ENCODE results near the gene RWDD4. TPM values are rescaled to one million over a fixed set of nuclear protein-coding genes. Genes with fewer than 3 reads are reported as not detected.

The RWDD4 gene
- polyA plus RNA-seq, 2 donors = 8.6 to 12.7 TPM

DNA sequence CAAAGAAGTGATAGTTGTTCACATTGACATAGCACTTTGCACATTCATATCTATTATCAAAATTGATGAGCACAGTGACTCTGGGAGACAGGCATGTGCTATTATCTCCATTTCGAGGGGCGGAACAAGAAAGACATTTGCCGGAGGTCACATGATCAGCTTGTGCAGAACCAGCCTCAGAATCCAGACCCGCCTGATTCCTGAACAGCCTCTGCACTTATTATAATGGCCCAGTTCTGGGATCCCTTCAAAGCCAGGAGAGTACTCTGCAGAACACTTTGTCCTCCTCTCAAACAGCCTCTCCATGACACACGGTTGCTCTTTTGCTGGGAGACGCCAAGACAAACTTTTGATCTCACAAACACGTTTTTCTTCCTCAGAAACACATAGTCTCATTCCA lies 48.4 kb downstream of the RWDD4 start:
- Histone ChIP-seq H3K27me3 (ENCODE audit: control insufficient read depth in 1 of 2, insufficient read depth in 2 of 2, low read length in 2 of 2) (no peaks in the 10 kb centered on the region), H3K4me1 (ENCODE audit: control insufficient read depth in 2 of 2, insufficient read depth in 2 of 2, low read length in 1 of 2) (peaks cover 0 to 2% of the 10 kb centered on the region in 2 donors), H3K36me3 (ENCODE audit: control insufficient read depth in 2 of 2, insufficient read depth in 2 of 2, low read length in 1 of 2) (no peaks in the 10 kb centered on the region), H3K27ac (ENCODE audit: low read depth in 2 of 2, low read length in 1 of 2) (no peak overlapping the region), H3K9me3 (ENCODE audit: control insufficient read depth in 2 of 2, insufficient read depth in 1 of 2, low read depth in 1 of 2, low read length in 1 of 2) (peaks cover 0 to 2% of the 10 kb centered on the region in 2 donors), H3K4me3 (ENCODE audit: low read depth in 1 of 2, low read length in 2 of 2) (no peak overlapping the region)
- 63 to 66% methylated on average over 7 of the region's 7 CpGs for WGBS, 2 donors

DNA sequence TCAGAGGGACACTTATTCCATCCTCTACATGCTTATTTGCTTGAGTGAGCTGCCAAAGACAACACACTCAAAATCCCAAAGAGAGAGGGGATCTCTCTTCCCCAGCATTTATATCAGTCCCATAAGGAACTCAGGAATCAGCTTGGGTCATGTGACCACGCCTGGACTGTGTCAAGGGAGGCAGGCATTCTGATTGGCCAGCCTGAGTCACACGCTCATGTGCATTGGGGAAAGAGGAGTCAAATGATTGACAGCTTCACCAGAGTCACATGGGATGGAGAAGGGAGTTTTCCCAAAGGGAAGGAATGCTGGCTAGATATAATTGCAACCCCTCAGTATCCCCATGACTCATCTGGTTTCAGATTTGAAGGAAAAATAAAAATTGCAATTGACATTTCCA lies 49.0 kb downstream of the RWDD4 start:
- WGBS, 2 donors = 86 to 94% methylated on average over 2 of the region's 2 CpGs
- H3K9me3 ChIP-seq (ENCODE audit: control insufficient read depth in 2 of 2, insufficient read depth in 1 of 2, low read depth in 1 of 2, low read length in 1 of 2) = peaks cover 0 to 2% of the 10 kb centered on the region in 2 donors
- H3K4me1 ChIP-seq (ENCODE audit: control insufficient read depth in 2 of 2, insufficient read depth in 2 of 2, low read length in 1 of 2) = peaks cover 0 to 2% of the 10 kb centered on the region in 2 donors
- no peaks in the 10 kb centered on the region for H3K27me3 ChIP-seq (ENCODE audit: control insufficient read depth in 1 of 2, insufficient read depth in 2 of 2, low read length in 2 of 2)
- no peak overlapping the region for H3K4me3 ChIP-seq (ENCODE audit: low read depth in 1 of 2, low read length in 2 of 2)
- H3K36me3 ChIP-seq (ENCODE audit: control insufficient read depth in 2 of 2, insufficient read depth in 2 of 2, low read length in 1 of 2) = no peaks in the 10 kb centered on the region
- H3K27ac ChIP-seq (ENCODE audit: low read depth in 2 of 2, low read length in 1 of 2) = no peak overlapping the region

- 76 to 94% methylated on average over 7 to 9 of the region's 9 CpGs for WGBS, 2 donors
- H3K27ac ChIP-seq (ENCODE audit: low read depth in 2 of 2, low read length in 1 of 2) = no peak overlapping the region
- H3K27me3 ChIP-seq (ENCODE audit: control insufficient read depth in 1 of 2, insufficient read depth in 2 of 2, low read length in 2 of 2) = no peaks in the 10 kb centered on the region
- H3K36me3 ChIP-seq (ENCODE audit: control insufficient read depth in 2 of 2, insufficient read depth in 2 of 2, low read length in 1 of 2) = no peaks in the 10 kb centered on the region
- no peak overlapping the region for H3K4me3 ChIP-seq (ENCODE audit: low read depth in 1 of 2, low read length in 2 of 2)
- peaks cover 0 to 2% of the 10 kb centered on the region in 2 donors for H3K9me3 ChIP-seq (ENCODE audit: control insufficient read depth in 2 of 2, insufficient read depth in 1 of 2, low read depth in 1 of 2, low read length in 1 of 2)
- peaks cover 0 to 2% of the 10 kb centered on the region in 2 donors for H3K4me1 ChIP-seq (ENCODE audit: control insufficient read depth in 2 of 2, insufficient read depth in 2 of 2, low read length in 1 of 2)
Measured at GRCh38 chr4:183609151-183609550, 49.8 kb downstream of the RWDD4 start.

- Histone ChIP-seq H3K36me3 (ENCODE audit: control insufficient read depth in 2 of 2, insufficient read depth in 2 of 2, low read length in 1 of 2) (no peaks in the 10 kb centered on the region), H3K27me3 (ENCODE audit: control insufficient read depth in 1 of 2, insufficient read depth in 2 of 2, low read length in 2 of 2) (no peaks in the 10 kb centered on the region), H3K4me1 (ENCODE audit: control insufficient read depth in 2 of 2, insufficient read depth in 2 of 2, low read length in 1 of 2) (peaks cover 0 to 2% of the 10 kb centered on the region in 2 donors), H3K4me3 (ENCODE audit: low read depth in 1 of 2, low read length in 2 of 2) (no peak overlapping the region), H3K9me3 (ENCODE audit: control insufficient read depth in 2 of 2, insufficient read depth in 1 of 2, low read depth in 1 of 2, low read length in 1 of 2) (peaks cover 0 to 2% of the 10 kb centered on the region in 2 donors), H3K27ac (ENCODE audit: low read depth in 2 of 2, low read length in 1 of 2) (no peak overlapping the region)
- WGBS, 2 donors = 42 to 62% methylated on average over 4 of the region's 4 CpGs
Measured at GRCh38 chr4:183607894-183608293, 51.1 kb downstream of the RWDD4 start.

DNA sequence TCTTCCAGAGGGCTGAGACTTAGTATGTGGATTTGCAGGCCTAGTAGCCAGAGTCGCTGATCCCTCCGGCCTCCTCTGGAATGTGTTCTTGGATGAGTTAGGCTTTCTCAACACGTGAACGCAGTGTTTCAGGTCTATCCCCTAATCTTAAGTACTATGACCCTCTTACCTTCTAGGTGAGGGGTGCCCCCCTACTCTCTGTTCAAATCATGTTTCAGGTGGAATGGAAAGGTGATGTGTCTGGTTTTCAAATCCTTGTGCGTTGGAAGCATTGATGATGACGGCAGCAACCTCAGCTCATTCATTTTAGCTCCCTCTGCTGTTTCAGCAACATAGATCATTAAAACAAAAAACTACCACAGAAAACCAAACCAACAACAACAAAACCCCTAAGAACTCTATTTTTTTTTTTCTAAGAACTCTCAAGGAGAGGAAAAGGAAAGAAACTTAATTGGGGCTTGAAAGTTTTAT lies 56.4 kb downstream of the RWDD4 start:
- no peaks in the 10 kb centered on the region for H3K9me3 ChIP-seq (ENCODE audit: control insufficient read depth in 2 of 2, insufficient read depth in 1 of 2, low read depth in 1 of 2, low read length in 1 of 2)
- 59 to 60% methylated on average over 6 of the region's 6 CpGs for WGBS, 2 donors
- H3K4me1 ChIP-seq (ENCODE audit: control insufficient read depth in 2 of 2, insufficient read depth in 2 of 2, low read length in 1 of 2) = peaks cover 0 to 2% of the 10 kb centered on the region in 2 donors
- no peaks in the 10 kb centered on the region for H3K36me3 ChIP-seq (ENCODE audit: control insufficient read depth in 2 of 2, insufficient read depth in 2 of 2, low read length in 1 of 2)
- H3K27ac ChIP-seq (ENCODE audit: low read depth in 2 of 2, low read length in 1 of 2) = no peak overlapping the region
- no peaks in the 10 kb centered on the region for H3K27me3 ChIP-seq (ENCODE audit: control insufficient read depth in 1 of 2, insufficient read depth in 2 of 2, low read length in 2 of 2)
- H3K4me3 ChIP-seq (ENCODE audit: low read depth in 1 of 2, low read length in 2 of 2) = no peak overlapping the region

DNA sequence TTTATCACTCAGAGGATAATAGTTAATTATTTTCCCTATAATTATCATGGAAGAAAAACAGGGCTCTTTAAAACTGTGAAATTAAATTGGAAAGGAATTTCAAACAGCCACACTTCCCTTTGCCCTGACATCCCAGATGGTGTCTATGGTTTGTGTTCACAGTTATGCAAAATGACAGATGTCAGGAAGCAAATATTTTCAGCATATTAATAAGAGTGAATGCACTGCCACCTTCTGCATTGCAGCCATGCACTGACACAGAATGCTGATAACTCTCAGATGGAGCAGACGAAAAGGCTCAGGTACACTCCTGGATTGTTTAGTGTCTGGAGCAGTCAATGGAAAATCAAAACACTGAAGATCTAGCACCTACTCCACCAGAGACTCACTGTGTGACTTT lies 57.6 kb downstream of the RWDD4 start:
- no peaks in the 10 kb centered on the region for H3K36me3 ChIP-seq (ENCODE audit: control insufficient read depth in 2 of 2, insufficient read depth in 2 of 2, low read length in 1 of 2)
- no peaks in the 10 kb centered on the region for H3K9me3 ChIP-seq (ENCODE audit: control insufficient read depth in 2 of 2, insufficient read depth in 1 of 2, low read depth in 1 of 2, low read length in 1 of 2)
- no peak overlapping the region for H3K27ac ChIP-seq (ENCODE audit: low read depth in 2 of 2, low read length in 1 of 2)
- WGBS, 2 donors = 76 to 92% methylated on average over 1 of the region's 1 CpG
- H3K4me3 ChIP-seq (ENCODE audit: low read depth in 1 of 2, low read length in 2 of 2) = no peak overlapping the region
- H3K27me3 ChIP-seq (ENCODE audit: control insufficient read depth in 1 of 2, insufficient read depth in 2 of 2, low read length in 2 of 2) = no peaks in the 10 kb centered on the region
- H3K4me1 ChIP-seq (ENCODE audit: control insufficient read depth in 2 of 2, insufficient read depth in 2 of 2, low read length in 1 of 2) = no peaks in the 10 kb centered on the region

DNA sequence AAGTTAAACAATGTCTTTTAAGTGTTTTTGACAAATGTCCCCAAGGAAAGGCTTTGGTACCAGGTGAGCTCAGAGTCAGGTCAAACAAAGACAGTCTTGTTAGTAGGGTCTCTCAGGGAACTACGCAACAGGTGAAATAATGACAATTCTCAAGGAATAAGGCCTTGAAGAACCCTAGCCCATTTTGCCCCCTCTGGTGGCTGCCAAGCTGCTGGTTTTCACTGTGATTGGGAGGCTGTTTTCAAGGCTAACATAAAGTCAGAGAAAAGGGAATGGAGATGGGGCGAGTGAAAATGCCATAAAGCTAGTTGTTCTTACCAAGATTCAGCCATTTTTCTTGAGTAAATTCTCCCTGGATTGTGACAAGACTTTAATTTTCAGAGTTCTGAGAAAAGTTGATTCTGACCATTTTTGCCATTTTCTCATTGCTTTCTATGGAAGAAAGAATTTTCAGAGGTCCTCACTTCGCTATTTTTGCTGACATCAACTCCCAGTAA lies 58.7 kb downstream of the RWDD4 start:
- Histone ChIP-seq H3K4me3 (ENCODE audit: low read depth in 1 of 2, low read length in 2 of 2) (no peak overlapping the region), H3K9me3 (ENCODE audit: control insufficient read depth in 2 of 2, insufficient read depth in 1 of 2, low read depth in 1 of 2, low read length in 1 of 2) (no peaks in the 10 kb centered on the region), H3K27ac (ENCODE audit: low read depth in 2 of 2, low read length in 1 of 2) (no peak overlapping the region), H3K36me3 (ENCODE audit: control insufficient read depth in 2 of 2, insufficient read depth in 2 of 2, low read length in 1 of 2) (no peaks in the 10 kb centered on the region), H3K4me1 (ENCODE audit: control insufficient read depth in 2 of 2, insufficient read depth in 2 of 2, low read length in 1 of 2) (no peaks in the 10 kb centered on the region), H3K27me3 (ENCODE audit: control insufficient read depth in 1 of 2, insufficient read depth in 2 of 2, low read length in 2 of 2) (no peaks in the 10 kb centered on the region)
- WGBS, 2 donors = 88 to 91% methylated on average over 3 of the region's 3 CpGs

DNA sequence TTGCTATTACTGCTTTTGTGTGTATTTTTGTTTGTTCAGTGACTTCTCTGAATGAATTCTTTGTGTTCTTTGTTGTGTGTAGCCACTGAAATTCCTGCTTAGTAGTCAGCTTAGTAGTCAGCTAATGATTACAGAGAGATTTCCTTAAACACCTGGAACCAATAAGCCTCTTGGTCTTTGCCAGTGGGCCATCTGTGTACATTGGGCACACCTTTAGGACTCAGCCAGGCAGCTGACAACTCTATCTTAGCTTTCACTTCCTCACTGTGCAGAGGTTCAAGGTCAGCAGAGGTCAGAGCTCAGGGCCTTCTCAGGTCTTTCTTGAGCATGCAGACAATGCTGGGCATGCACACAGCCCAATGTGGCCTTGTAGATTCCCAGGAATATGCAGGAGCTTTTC lies 59.3 kb downstream of the RWDD4 start:
- Histone ChIP-seq H3K4me3 (ENCODE audit: low read depth in 1 of 2, low read length in 2 of 2) (no peak overlapping the region), H3K9me3 (ENCODE audit: control insufficient read depth in 2 of 2, insufficient read depth in 1 of 2, low read depth in 1 of 2, low read length in 1 of 2) (no peaks in the 10 kb centered on the region), H3K27me3 (ENCODE audit: control insufficient read depth in 1 of 2, insufficient read depth in 2 of 2, low read length in 2 of 2) (no peaks in the 10 kb centered on the region), H3K36me3 (ENCODE audit: control insufficient read depth in 2 of 2, insufficient read depth in 2 of 2, low read length in 1 of 2) (no peaks in the 10 kb centered on the region), H3K27ac (ENCODE audit: low read depth in 2 of 2, low read length in 1 of 2) (no peak overlapping the region), H3K4me1 (ENCODE audit: control insufficient read depth in 2 of 2, insufficient read depth in 2 of 2, low read length in 1 of 2) (no peaks in the 10 kb centered on the region)

- no peaks in the 10 kb centered on the region for H3K27me3 ChIP-seq (ENCODE audit: control insufficient read depth in 1 of 2, insufficient read depth in 2 of 2, low read length in 2 of 2)
- H3K9me3 ChIP-seq (ENCODE audit: control insufficient read depth in 2 of 2, insufficient read depth in 1 of 2, low read depth in 1 of 2, low read length in 1 of 2) = no peaks in the 10 kb centered on the region
Measured at GRCh38 chr4:183599284-183599683, 59.7 kb downstream of the RWDD4 start.

GRCh38 chr4:183596067-183596757 lies 62.8 kb downstream of the RWDD4 start:
- H3K36me3 ChIP-seq (ENCODE audit: control insufficient read depth in 2 of 2, insufficient read depth in 2 of 2, low read length in 1 of 2) = no peaks in the 10 kb centered on the region
- no peak overlapping the region for H3K27ac ChIP-seq (ENCODE audit: low read depth in 2 of 2, low read length in 1 of 2)
- H3K27me3 ChIP-seq (ENCODE audit: control insufficient read depth in 1 of 2, insufficient read depth in 2 of 2, low read length in 2 of 2) = no peaks in the 10 kb centered on the region
- no peak overlapping the region for H3K4me3 ChIP-seq (ENCODE audit: low read depth in 1 of 2, low read length in 2 of 2)
- no peaks in the 10 kb centered on the region for H3K9me3 ChIP-seq (ENCODE audit: control insufficient read depth in 2 of 2, insufficient read depth in 1 of 2, low read depth in 1 of 2, low read length in 1 of 2)
- H3K4me1 ChIP-seq (ENCODE audit: control insufficient read depth in 2 of 2, insufficient read depth in 2 of 2, low read length in 1 of 2) = no peaks in the 10 kb centered on the region
- 58 to 64% methylated on average over 2 of the region's 2 CpGs for WGBS, 2 donors

More at GRCh38 chr4:183599284-183599683, 59.7 kb downstream of the RWDD4 start:
- no peaks in the 10 kb centered on the region for H3K4me1 ChIP-seq (ENCODE audit: control insufficient read depth in 2 of 2, insufficient read depth in 2 of 2, low read length in 1 of 2)
- no peaks in the 10 kb centered on the region for H3K36me3 ChIP-seq (ENCODE audit: control insufficient read depth in 2 of 2, insufficient read depth in 2 of 2, low read length in 1 of 2)
- H3K27ac ChIP-seq (ENCODE audit: low read depth in 2 of 2, low read length in 1 of 2) = no peak overlapping the region
- H3K4me3 ChIP-seq (ENCODE audit: low read depth in 1 of 2, low read length in 2 of 2) = no peak overlapping the region

Data from esophagus (tissue), 2 donors.